Measurements from ENCODE around the gene CHRNA9.

The CHRNA9 gene

DNA sequence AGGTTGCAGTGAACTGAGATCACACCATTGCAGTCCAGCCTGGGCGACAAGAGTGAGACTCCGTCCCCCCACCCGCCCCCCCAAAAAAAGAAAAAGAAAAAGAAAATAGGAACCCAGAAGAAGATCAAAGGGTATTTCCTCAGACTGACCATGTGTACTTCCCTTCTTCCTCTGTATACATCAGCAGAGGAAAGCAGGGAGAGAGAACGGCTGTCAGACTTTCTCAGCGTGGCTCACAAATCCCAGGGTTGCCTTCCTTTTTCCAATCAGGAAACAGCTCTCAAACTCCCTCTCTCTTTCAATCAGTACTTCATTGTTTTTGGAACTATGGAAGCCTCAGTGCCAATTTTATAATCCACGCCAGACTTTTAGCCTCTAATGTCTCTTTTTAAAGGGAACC is 59.1 kb downstream of the CHRNA9 start:
- no peak for DNase-seq

DNA sequence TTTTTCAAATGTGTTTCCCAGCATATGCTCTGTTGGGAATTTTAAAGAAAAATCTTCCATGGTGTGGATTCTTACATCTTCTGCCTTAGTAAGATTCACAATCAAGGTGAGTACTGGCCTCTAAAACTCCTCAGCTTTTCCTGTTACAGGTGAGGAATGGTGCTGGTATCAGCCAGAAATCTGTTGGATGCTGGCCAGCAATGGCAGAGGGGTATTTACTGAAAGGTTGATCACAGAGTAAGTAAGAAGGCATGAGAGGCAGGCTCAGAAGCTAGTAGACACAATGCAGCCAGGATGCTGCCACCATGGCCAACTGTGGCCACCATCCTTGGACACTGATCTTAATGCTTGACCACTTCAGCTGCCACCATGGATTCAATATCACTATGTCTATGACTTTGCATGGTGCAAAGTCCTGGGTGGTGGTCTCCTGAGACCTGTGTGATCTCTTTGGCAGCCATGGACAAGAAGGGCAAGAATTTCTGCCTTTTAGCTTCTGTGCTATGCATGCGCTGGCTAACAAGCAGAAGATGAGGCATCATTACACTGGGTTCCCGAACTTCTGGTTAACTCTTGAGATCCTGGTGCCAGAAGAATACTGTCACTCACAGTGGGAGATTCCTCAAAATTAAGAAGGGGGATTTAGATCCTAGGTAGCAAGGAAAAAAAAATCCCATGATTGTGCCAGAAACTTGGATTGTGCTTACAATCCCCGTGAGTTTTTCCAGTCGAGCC is 60.2 kb downstream of the CHRNA9 start:
- DNase-seq, result no peak

DNA sequence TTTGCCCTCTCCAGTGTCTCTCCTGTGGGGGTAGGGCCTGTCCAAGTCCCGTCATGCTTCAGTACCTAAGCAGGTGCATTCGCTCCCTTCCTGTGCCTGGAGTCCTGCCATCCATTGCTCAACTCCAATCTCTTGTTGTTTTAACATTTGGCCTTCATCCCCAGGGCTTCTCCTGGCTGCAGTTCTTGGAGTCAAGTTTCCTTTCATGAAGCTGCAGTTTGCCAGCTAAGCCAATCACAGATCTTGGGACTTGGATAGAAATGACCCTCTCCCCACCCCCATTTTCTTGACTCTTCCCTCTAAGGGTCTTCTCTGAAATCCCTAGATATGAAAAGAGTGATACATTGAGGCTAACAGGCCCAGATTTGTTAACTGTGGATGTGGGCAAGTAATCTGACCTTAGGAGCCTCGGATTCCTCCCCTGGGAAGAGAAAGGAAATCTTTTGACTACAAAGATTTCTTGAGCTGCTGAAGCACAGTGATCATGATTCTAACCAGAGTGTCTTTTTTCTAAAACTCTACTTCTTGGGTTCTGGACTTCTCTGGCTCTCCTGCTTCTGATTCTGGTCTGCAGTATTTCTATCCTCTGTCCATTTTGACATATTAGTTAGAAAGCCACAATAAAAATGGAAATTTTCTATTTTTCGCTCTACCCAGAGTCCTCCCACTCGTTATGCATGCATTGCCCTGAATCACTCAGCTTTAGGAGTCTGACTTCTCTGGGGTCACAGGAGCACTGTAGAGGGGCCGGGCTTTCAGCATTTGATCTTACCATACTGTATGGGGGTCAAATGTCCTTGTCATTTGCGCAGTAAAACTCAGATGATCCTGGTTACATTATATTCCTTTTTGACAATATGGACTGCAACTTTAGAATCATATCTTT is 61.0 kb downstream of the CHRNA9 start:
- DNase-seq, result no peak

DNA sequence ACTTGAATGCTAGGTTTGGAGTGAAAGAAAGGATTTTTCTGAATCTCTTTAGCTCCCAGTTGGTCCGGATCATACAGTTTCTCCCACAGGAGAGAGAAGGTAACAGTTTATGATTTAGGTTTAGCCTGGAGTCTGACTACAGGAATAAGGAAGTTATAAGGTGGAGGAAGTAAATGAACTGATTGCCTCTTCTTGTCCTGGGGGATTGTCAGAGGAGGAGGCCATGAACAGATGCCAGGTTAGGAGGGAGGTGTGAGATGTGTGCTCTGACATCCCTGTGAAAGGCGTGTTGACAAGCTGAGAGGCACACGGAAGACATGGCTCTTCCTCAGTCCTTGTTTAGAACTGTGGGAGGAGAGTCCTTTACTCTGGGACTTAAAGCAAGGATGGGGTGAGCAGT is 64.4 kb downstream of the CHRNA9 start:
- DNase-seq, result no peak

DNA sequence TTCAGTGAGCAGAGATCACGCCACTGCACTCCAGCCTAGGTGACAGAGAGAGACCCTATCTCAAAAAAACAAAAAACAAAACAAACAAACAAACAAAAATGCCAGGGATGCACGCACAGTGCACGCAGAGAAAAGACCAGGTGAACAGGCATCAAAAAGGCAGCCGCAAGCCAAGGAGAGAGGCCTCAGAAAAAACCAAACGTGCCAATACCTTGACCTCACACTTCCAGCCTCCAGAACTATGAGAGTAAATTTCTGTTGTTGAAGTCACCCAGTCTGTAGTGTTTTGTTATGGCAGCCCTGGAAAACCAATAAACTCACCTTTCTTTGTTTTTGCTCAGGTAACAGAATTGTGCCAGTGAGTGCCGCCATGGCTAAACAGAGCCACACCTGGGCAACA is 66.0 kb downstream of the CHRNA9 start:
- DNase-seq, result no peak

DNA sequence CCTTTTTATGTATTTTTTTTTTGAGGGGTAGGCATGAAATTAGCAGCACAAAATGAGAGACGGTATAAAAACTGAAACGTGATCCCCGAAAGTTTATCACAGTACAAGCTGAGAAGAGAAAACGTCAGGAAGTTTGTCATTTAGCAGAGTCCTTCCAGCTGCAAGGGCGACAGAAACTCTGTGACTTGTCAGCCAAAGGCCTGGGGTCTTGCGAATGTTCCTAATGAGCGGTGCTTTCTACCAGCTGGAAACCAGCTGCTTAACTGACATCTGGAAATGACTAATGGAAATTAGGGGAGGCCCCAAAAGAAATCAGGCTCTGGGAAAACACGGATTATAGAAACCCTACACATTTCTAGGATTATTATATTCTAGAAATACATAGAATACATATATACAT is 66.5 kb downstream of the CHRNA9 start:
- DNase-seq, result no peak

DNA sequence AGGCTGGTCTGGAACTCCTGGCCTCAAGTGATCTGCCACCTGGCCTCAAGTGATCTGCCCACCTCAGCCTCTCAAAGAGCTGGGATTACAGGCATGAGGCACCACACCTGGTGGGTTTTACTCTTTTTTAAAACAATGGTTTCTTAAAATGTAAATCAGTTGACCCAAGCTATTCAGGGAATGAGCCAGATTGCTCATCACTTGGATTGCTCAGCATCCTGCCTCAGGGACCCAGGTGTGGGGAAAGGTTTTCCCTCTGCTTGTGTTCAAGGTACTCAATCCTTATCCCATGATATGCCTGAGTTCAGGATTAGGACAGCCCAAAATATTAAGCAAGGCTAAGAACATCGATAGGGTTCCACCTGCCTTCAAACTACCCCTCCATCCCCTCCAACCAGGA is 67.4 kb downstream of the CHRNA9 start:
- no peak for DNase-seq

DNA sequence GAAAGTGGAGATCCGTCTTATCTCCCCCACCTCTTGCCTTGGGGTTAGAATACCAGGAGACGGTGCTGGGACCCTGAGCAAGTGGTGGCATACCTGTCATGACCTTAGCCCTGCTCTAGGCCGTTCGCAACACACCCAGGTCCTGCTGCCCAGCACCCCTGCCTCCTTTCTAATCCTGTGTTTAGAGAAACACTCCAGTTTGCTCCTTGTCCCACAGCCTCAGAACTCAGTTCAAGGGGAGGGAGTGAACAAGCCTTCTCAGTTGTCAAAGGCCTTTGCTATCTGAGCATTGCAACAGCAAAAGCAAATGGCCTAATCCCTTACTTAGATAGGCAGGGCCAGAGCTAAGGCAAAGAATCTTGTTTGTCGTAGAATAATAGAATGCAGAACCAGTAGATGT is 67.9 kb downstream of the CHRNA9 start:
- no peak for DNase-seq

All from activated naive CD4-positive, alpha-beta T cell treated with anti-CD3 and anti-CD28 coated beads, Interleukin-2, amount 50 U/mL, for 16 hours (primary cell).